SK-N-SH treated with all-trans-retinoic acid at 6 μM for 48 hours (cell line): ENCODE measurements around the gene OR6N1.

Source experiments
- GLIS3 ChIP-seq: fragments of 250-450 bp; sonication (Bioruptor Pico); IDR thresholded peaks from 2 replicates; pipeline ENCODE4 v1.5.0; 2020; ENCODE audit warnings: mild to moderate bottlenecking, moderate library complexity
- OSR1 ChIP-seq: fragments of 250-450 bp; sonication (Bioruptor Pico); IDR thresholded peaks from 2 replicates; pipeline ENCODE4 v1.8.0; 2022; ENCODE audit warnings: moderate library complexity, mild to moderate bottlenecking, inconsistent platforms
- SNAI2 ChIP-seq: fragments of 250-450 bp; sonication (Bioruptor Pico); IDR thresholded peaks from 2 replicates; pipeline ENCODE4 v1.5.0; 2020; ENCODE audit warnings: mild to moderate bottlenecking, moderate library complexity
- TCF4 ChIP-seq: fragments of 250-450 bp; sonication (Bioruptor Pico); IDR thresholded peaks from 2 replicates; pipeline ENCODE4 v1.8.0; 2021; ENCODE audit warnings: mild to moderate bottlenecking, moderate library complexity, borderline replicate concordance
- ZC3H10 ChIP-seq: fragments of 250-450 bp; sonication (Bioruptor Pico); IDR thresholded peaks from 2 replicates; pipeline ENCODE4 v1.5.1; 2021; ENCODE audit warnings: mild to moderate bottlenecking, moderate library complexity
- ZFP3 ChIP-seq: fragments of 250-450 bp; sonication (Bioruptor Pico); IDR thresholded peaks from 2 replicates; pipeline ENCODE4 v1.5.0; 2020; ENCODE audit warnings: mild to moderate bottlenecking, moderate library complexity
- ZNF8 ChIP-seq: fragments of 450-650 bp; formaldehyde crosslinking; IDR thresholded peaks from 2 replicates; pipeline ENCODE4 v1.5.0; 2020; ENCODE audit warnings: mild to moderate bottlenecking, moderate library complexity

GRCh38 chr1:158818560-158818959 lies 46.6 kb upstream of the OR6N1 start:
- TF ChIP-seq OSR1 (CRISPR knock-in tag) (no peak), TCF4 (no peak), GLIS3 (no peak), ZFP3 (no peak), ZC3H10 (CRISPR knock-in tag) (no peak), SNAI2 (CRISPR knock-in tag) (no peak), ZNF8 (CRISPR knock-in tag) (no peak)
